Ishikawa (cell line): ENCODE results near the gene SMIM35.

Source experiments
- CEBPB ChIP-seq: IDR thresholded peaks from 2 replicates; pipeline ENCODE4 v1.6.1; 2012
- EP300 ChIP-seq: IDR thresholded peaks from 2 replicates; pipeline ENCODE4 v1.6.1; 2012; ENCODE audit warnings: borderline replicate concordance
- RAD21 ChIP-seq: IDR thresholded peaks from 2 replicates; pipeline ENCODE4 v1.6.1; 2012; ENCODE audit warnings: low read depth
- TF ChIP-seq, protein P1 (sequence below): IDR thresholded peaks from 2 replicates; pipeline ENCODE4 v1.6.1; 2012
- TF ChIP-seq, protein P2 (sequence below): IDR thresholded peaks from 2 replicates; pipeline ENCODE4 v1.6.1; 2012; ENCODE audit warnings: low read depth, mild to moderate bottlenecking

DNA sequence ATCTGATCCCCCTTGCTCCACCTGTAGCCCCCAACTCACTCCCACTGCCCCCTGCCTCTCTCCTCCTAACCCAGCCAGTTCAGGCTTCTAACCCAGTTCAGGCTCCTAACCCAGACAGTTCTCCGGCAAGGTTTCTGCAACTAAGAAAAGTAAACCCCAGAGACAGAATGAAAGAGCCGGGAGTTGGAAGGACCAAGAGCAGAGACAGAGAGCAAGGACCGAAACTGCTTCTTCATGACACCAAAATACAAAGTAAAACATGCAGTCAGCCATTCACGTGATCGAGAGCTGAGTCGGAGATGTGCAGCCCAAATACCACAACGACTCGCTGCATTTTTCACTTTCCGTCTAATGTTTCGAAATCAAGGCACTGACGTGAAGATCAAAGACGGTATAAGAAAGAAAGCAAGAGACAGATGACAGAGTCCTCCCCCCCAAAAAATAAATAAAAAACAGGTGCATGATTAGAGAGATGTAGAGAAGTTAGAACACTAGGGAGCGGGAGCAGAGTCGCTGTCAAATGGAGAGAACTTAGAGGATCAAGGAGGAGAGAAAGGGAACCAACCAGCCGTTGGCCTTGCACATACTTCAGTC is 99.7 kb downstream of the SMIM35 start:
- TF ChIP-seq CEBPB (no peak), RAD21 (no peak), EP300 (no peak)
- TF ChIP-seq, protein P1, sequence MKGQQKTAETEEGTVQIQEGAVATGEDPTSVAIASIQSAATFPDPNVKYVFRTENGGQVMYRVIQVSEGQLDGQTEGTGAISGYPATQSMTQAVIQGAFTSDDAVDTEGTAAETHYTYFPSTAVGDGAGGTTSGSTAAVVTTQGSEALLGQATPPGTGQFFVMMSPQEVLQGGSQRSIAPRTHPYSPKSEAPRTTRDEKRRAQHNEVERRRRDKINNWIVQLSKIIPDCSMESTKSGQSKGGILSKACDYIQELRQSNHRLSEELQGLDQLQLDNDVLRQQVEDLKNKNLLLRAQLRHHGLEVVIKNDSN, result no peak
- TF ChIP-seq, protein P2, sequence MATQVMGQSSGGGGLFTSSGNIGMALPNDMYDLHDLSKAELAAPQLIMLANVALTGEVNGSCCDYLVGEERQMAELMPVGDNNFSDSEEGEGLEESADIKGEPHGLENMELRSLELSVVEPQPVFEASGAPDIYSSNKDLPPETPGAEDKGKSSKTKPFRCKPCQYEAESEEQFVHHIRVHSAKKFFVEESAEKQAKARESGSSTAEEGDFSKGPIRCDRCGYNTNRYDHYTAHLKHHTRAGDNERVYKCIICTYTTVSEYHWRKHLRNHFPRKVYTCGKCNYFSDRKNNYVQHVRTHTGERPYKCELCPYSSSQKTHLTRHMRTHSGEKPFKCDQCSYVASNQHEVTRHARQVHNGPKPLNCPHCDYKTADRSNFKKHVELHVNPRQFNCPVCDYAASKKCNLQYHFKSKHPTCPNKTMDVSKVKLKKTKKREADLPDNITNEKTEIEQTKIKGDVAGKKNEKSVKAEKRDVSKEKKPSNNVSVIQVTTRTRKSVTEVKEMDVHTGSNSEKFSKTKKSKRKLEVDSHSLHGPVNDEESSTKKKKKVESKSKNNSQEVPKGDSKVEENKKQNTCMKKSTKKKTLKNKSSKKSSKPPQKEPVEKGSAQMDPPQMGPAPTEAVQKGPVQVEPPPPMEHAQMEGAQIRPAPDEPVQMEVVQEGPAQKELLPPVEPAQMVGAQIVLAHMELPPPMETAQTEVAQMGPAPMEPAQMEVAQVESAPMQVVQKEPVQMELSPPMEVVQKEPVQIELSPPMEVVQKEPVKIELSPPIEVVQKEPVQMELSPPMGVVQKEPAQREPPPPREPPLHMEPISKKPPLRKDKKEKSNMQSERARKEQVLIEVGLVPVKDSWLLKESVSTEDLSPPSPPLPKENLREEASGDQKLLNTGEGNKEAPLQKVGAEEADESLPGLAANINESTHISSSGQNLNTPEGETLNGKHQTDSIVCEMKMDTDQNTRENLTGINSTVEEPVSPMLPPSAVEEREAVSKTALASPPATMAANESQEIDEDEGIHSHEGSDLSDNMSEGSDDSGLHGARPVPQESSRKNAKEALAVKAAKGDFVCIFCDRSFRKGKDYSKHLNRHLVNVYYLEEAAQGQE, result no peak
